Measurements from ENCODE around the gene COL6A5.

- no peak for TF ChIP-seq KDM2B (CRISPR knock-in tag; IDR thresholded peaks at IDR 0.05)
- TF ChIP-seq ZNF384 (IDR thresholded peaks at IDR 0.05; ENCODE audit: low read depth, low read length): no peak
- TF ChIP-seq EGR1 (conservative IDR thresholded peaks at IDR 0.05): no peak
- TF ChIP-seq, protein P1, sequence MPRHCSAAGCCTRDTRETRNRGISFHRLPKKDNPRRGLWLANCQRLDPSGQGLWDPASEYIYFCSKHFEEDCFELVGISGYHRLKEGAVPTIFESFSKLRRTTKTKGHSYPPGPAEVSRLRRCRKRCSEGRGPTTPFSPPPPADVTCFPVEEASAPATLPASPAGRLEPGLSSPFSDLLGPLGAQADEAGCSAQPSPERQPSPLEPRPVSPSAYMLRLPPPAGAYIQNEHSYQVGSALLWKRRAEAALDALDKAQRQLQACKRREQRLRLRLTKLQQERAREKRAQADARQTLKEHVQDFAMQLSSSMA (CRISPR knock-in tag; IDR thresholded peaks at IDR 0.05): no peak
- TF ChIP-seq ZNF197 (CRISPR knock-in tag; IDR thresholded peaks at IDR 0.05; ENCODE audit: low read depth): no peak
- TF ChIP-seq SAFB2 (IDR thresholded peaks at IDR 0.05; ENCODE audit: borderline replicate concordance, low read depth, low read length, severe bottlenecking): no peak
- no peak for TF ChIP-seq ELF1 (tag; IDR thresholded peaks at IDR 0.05)
- TF ChIP-seq CEBPG (CRISPR knock-in tag; IDR thresholded peaks at IDR 0.05): no peak
- TF ChIP-seq CEBPG (tag; conservative IDR thresholded peaks at IDR 0.05 in 1 of 2, IDR thresholded peaks at IDR 0.05 in 1 of 2): no peak
These were observed 60.5 kb downstream of the COL6A5 start for GRCh38 chr3:130405956-130406355.

Data from K562 (cell line).